IPS DF 6.9 (cell line): ENCODE measurements around the gene DNM3.

ENCODE experiments used
- DNase-seq: peaks from one replicate; pipeline ENCODE4 v3.0.0-alpha.2; 2013; ENCODE audit warnings: low read depth, low spot score
- H3K27ac ChIP-seq: one replicate; pipeline ENCODE4 v1.5.1; 2013; ENCODE audit warnings: low read length, control low read depth
- H3K27me3 ChIP-seq: 2 replicates; pipeline ENCODE4 v1.6.1; 2013; ENCODE audit warnings: mild to moderate bottlenecking, low read length; ENCODE audit not compliant: control insufficient read depth, insufficient read depth
- H3K36me3 ChIP-seq: 2 replicates; pipeline ENCODE4 v1.6.1; 2013; ENCODE audit warnings: low read length; ENCODE audit not compliant: control insufficient read depth, insufficient read depth
- H3K4me1 ChIP-seq: 2 replicates; pipeline ENCODE4 v1.6.1; 2013; ENCODE audit warnings: low read length; ENCODE audit not compliant: control insufficient read depth, insufficient read depth
- H3K4me3 ChIP-seq: 2 replicates; pipeline ENCODE4 v1.5.1; 2013; ENCODE audit warnings: mild to moderate bottlenecking, low read length
- H3K9me3 ChIP-seq: 2 replicates; pipeline ENCODE4 v1.6.1; 2013; ENCODE audit warnings: low read length, inconsistent platforms; ENCODE audit not compliant: control insufficient read depth, insufficient read depth
- WGBS: extraction: QIAGEN DNeasy Blood & Tissue Kit; methylation state at CpG from one replicate; pipeline ENCODE4 v1.1.7; 2013; ENCODE audit warnings: mixed read lengths, missing lambda C conversion rate; ENCODE audit not compliant: insufficient read length, insufficient coverage; 5-methylcytosine and 5-hydroxymethylcytosine counted together

Gene DNM3

GRCh38 chr1:172140591-172140990 lies 299.3 kb downstream of the DNM3 start:
- Histone ChIP-seq H3K4me3 (no peak overlapping the region), H3K27ac (no peak overlapping the region)

GRCh38 chr1:172141341-172141881 lies 300.1 kb downstream of the DNM3 start:
- Histone ChIP-seq H3K9me3 (no peaks in the 10 kb centered on the region), H3K27me3 (no peaks in the 10 kb centered on the region), H3K36me3 (no peaks in the 10 kb centered on the region), H3K4me3 (no peak overlapping the region), H3K27ac (no peak overlapping the region), H3K4me1 (no peaks in the 10 kb centered on the region; the same call in 1 of the 2 replicates)
- no CpG with 5 or more reads among the region's 7 CpGs for WGBS
- no peak for DNase-seq

More at GRCh38 chr1:172140591-172140990, 299.3 kb downstream of the DNM3 start:
- H3K27me3 ChIP-seq = no peaks in the 10 kb centered on the region
- H3K36me3 ChIP-seq = no peaks in the 10 kb centered on the region
- no peaks in the 10 kb centered on the region for H3K9me3 ChIP-seq
- H3K4me1 ChIP-seq = no peaks in the 10 kb centered on the region; the same call in 1 of the 2 replicates
- DNase-seq = no peak

- H3K27me3 ChIP-seq = no peaks in the 10 kb centered on the region
- no peaks in the 10 kb centered on the region; the same call in 1 of the 2 replicates for H3K4me1 ChIP-seq
- no peak overlapping the region for H3K4me3 ChIP-seq
- H3K36me3 ChIP-seq = no peaks in the 10 kb centered on the region
- H3K9me3 ChIP-seq = no peaks in the 10 kb centered on the region
- no peak overlapping the region for H3K27ac ChIP-seq
- no peak for DNase-seq
- WGBS = no CpG with 5 or more reads among the region's 5 CpGs
Measured at GRCh38 chr1:172142324-172142723, 301.0 kb downstream of the DNM3 start.

GRCh38 chr1:172143384-172144055 lies 302.2 kb downstream of the DNM3 start:
- H3K27ac ChIP-seq = no peak overlapping the region
- H3K27me3 ChIP-seq = no peaks in the 10 kb centered on the region
- H3K4me3 ChIP-seq = no peak overlapping the region
- DNase-seq = no peak
- no CpG with 5 or more reads among the region's 3 CpGs for WGBS
- H3K9me3 ChIP-seq = no peaks in the 10 kb centered on the region
- H3K4me1 ChIP-seq = no peaks in the 10 kb centered on the region; the same call in 1 of the 2 replicates
- no peaks in the 10 kb centered on the region for H3K36me3 ChIP-seq

GRCh38 chr1:172144445-172145061 lies 303.3 kb downstream of the DNM3 start:
- Histone ChIP-seq H3K27me3 (no peaks in the 10 kb centered on the region), H3K4me1 (no peaks in the 10 kb centered on the region; the same call in 1 of the 2 replicates), H3K27ac (no peak overlapping the region), H3K36me3 (no peaks in the 10 kb centered on the region), H3K9me3 (no peaks in the 10 kb centered on the region), H3K4me3 (no peak overlapping the region)
- WGBS = no CpG with 5 or more reads among the region's 13 CpGs
- DNase-seq = no peak

- Histone ChIP-seq H3K9me3 (no peaks in the 10 kb centered on the region), H3K27ac (no peak overlapping the region), H3K4me3 (no peak overlapping the region), H3K27me3 (no peaks in the 10 kb centered on the region), H3K4me1 (no peaks in the 10 kb centered on the region; the same call in 1 of the 2 replicates), H3K36me3 (no peaks in the 10 kb centered on the region)
- WGBS = no CpG with 5 or more reads among the region's 2 CpGs
- no peak for DNase-seq
Measured at GRCh38 chr1:172145231-172145651, 303.9 kb downstream of the DNM3 start.

- no peak for DNase-seq
- Histone ChIP-seq H3K27me3 (no peaks in the 10 kb centered on the region), H3K4me3 (no peak overlapping the region), H3K4me1 (no peaks in the 10 kb centered on the region; the same call in 1 of the 2 replicates), H3K36me3 (no peaks in the 10 kb centered on the region), H3K9me3 (no peaks in the 10 kb centered on the region), H3K27ac (no peak overlapping the region)
- no CpG with 5 or more reads among the region's 6 CpGs for WGBS
Measured at GRCh38 chr1:172145656-172146055, 304.4 kb downstream of the DNM3 start.

- Histone ChIP-seq H3K4me3 (no peak overlapping the region), H3K36me3 (no peaks in the 10 kb centered on the region), H3K27ac (no peak overlapping the region), H3K27me3 (no peaks in the 10 kb centered on the region), H3K9me3 (no peaks in the 10 kb centered on the region), H3K4me1 (no peaks in the 10 kb centered on the region; the same call in 1 of the 2 replicates)
- no peak for DNase-seq
- no CpG with 5 or more reads among the region's 1 CpG for WGBS
Measured at GRCh38 chr1:172146141-172146850, 305.0 kb downstream of the DNM3 start.

GRCh38 chr1:172147541-172147940 lies 306.2 kb downstream of the DNM3 start:
- H3K9me3 ChIP-seq = no peaks in the 10 kb centered on the region
- no CpG with 5 or more reads among the region's 1 CpG for WGBS
- DNase-seq = no peak
- no peak overlapping the region for H3K4me3 ChIP-seq
- H3K27ac ChIP-seq = no peak overlapping the region
- H3K27me3 ChIP-seq = no peaks in the 10 kb centered on the region
- no peaks in the 10 kb centered on the region; the same call in 1 of the 2 replicates for H3K4me1 ChIP-seq
- no peaks in the 10 kb centered on the region for H3K36me3 ChIP-seq

- no peak overlapping the region for H3K27ac ChIP-seq
Measured at GRCh38 chr1:172148213-172148612, 306.9 kb downstream of the DNM3 start.

More at GRCh38 chr1:172148213-172148612, 306.9 kb downstream of the DNM3 start:
- Histone ChIP-seq H3K36me3 (no peaks in the 10 kb centered on the region), H3K9me3 (no peaks in the 10 kb centered on the region), H3K4me3 (no peak overlapping the region), H3K27me3 (no peaks in the 10 kb centered on the region), H3K4me1 (no peaks in the 10 kb centered on the region; the same call in 1 of the 2 replicates)
- no CpG with 5 or more reads among the region's 2 CpGs for WGBS
- DNase-seq = no peak
